HL-60 (cell line): Measurements from ENCODE around the gene KCNF1.

Source experiments
- DNase-seq, 2 experiments: peaks; one replicate each; pipeline ENCODE4 v3.0.0-alpha.2; 2010 to 2020; ENCODE audit warnings: low read depth in 1 of 2, low spot score in 1 of 2
- H3K27ac ChIP-seq: fragments of 250-450 bp; sonication (Bioruptor Pico); replicated peaks from 2 replicates; pipeline ENCODE4 v1.5.1; 2020; ENCODE audit warnings: mild to moderate bottlenecking, moderate library complexity
- H3K27me3 ChIP-seq: fragments of 250-450 bp; sonication (Bioruptor Pico); 2 replicates; pipeline ENCODE4 v1.5.1; 2021; ENCODE audit warnings: mild to moderate bottlenecking, moderate library complexity; ENCODE audit not compliant: insufficient read depth, poor library complexity, severe bottlenecking
- H3K4me3 ChIP-seq: replicated peaks from 2 replicates; pipeline ENCODE4 v1.5.1; 2011; ENCODE audit warnings: mild to moderate bottlenecking, control low read depth, low read length; ENCODE audit not compliant: insufficient read depth
- CTCF ChIP-seq: IDR thresholded peaks from one replicate; pipeline ENCODE4 v1.5.1; 2011; ENCODE audit warnings: low read length, control low read depth, inconsistent platforms; ENCODE audit not compliant: insufficient read depth
- GABPA ChIP-seq: IDR thresholded peaks from 2 replicates; pipeline ENCODE4 v1.6.1; 2012; ENCODE audit warnings: low read depth
- POLR2AphosphoS5 ChIP-seq: IDR thresholded peaks from 2 replicates; pipeline ENCODE4 v1.6.1; 2012; ENCODE audit warnings: low read depth
- REST ChIP-seq: IDR thresholded peaks from 2 replicates; pipeline ENCODE4 v1.6.1; 2012; ENCODE audit warnings: low read depth; ENCODE audit not compliant: insufficient replicate concordance
- SPI1 ChIP-seq: IDR thresholded peaks from 2 replicates; pipeline ENCODE4 v1.6.1; 2012; ENCODE audit warnings: low read depth, mild to moderate bottlenecking, borderline replicate concordance

The KCNF1 gene

GRCh38 chr2:10919771-10920621 is 8.3 kb downstream of the KCNF1 start:
- Histone ChIP-seq H3K27ac (no peak overlapping the region), H3K27me3 (peaks cover 3% of the 10 kb centered on the region), H3K4me3 (no peak overlapping the region)
- DNase-seq, result no peak
- TF ChIP-seq REST (no peak), GABPA (no peak), CTCF (no peak), SPI1 (no peak), POLR2AphosphoS5 (no peak)

- TF ChIP-seq GABPA, result no peak
- no peak for TF ChIP-seq CTCF
- TF ChIP-seq REST, result no peak
- TF ChIP-seq SPI1, result no peak
- no peak for TF ChIP-seq POLR2AphosphoS5
- peaks cover 3% of the 10 kb centered on the region for H3K27me3 ChIP-seq
- H3K4me3 ChIP-seq, result no peak overlapping the region
- no peak overlapping the region for H3K27ac ChIP-seq
- DNase-seq, result no peak
Measured at GRCh38 chr2:10920764-10921388, 9.1 kb downstream of the KCNF1 start.

- H3K27ac ChIP-seq, result no peak overlapping the region
- no peak for DNase-seq
- no peaks in the 10 kb centered on the region for H3K27me3 ChIP-seq
- TF ChIP-seq POLR2AphosphoS5 (no peak), CTCF (no peak), REST (no peak), SPI1 (no peak), GABPA (no peak)
- H3K4me3 ChIP-seq, result no peak overlapping the region
Measured at GRCh38 chr2:10921525-10921924, 9.8 kb downstream of the KCNF1 start.
